Measurements from ENCODE around the gene CIB1.

Gene CIB1

GRCh38 chr15:90213818-90214204 lies 19.9 kb downstream of the CIB1 start:
- DNase-seq = no peak

- no peak for DNase-seq
Measured at GRCh38 chr15:90213122-90213817, 20.5 kb downstream of the CIB1 start.

- no peak for DNase-seq
Measured at GRCh38 chr15:90212221-90213098, 21.3 kb downstream of the CIB1 start.

GRCh38 chr15:90211440-90212143 lies 22.1 kb downstream of the CIB1 start:
- DNase-seq = no peak

GRCh38 chr15:90211009-90211408 lies 22.7 kb downstream of the CIB1 start:
- no peak for DNase-seq

GRCh38 chr15:90210593-90210992 lies 23.1 kb downstream of the CIB1 start:
- DNase-seq = no peak

- no peak for DNase-seq
Measured at GRCh38 chr15:90209591-90209990, 24.1 kb downstream of the CIB1 start.

- DNase-seq = no peak
Measured at GRCh38 chr15:90208356-90208755, 25.4 kb downstream of the CIB1 start.

GRCh38 chr15:90207252-90207651 lies 26.5 kb downstream of the CIB1 start:
- no peak for DNase-seq

- DNase-seq = no peak
Measured at GRCh38 chr15:90205886-90206285, 27.9 kb downstream of the CIB1 start.

GRCh38 chr15:90205050-90205848 lies 28.5 kb downstream of the CIB1 start:
- DNase-seq = no peak

GRCh38 chr15:90203922-90204321 lies 29.8 kb downstream of the CIB1 start:
- DNase-seq = no peak

GRCh38 chr15:90203473-90203872 lies 30.3 kb downstream of the CIB1 start:
- DNase-seq = no peak

GRCh38 chr15:90202929-90203328 lies 30.8 kb downstream of the CIB1 start:
- no peak for DNase-seq

- no peak for DNase-seq
Measured at GRCh38 chr15:90201944-90202375, 31.8 kb downstream of the CIB1 start.

- peak in 1 of 2 donors; percentile 31 for DNase-seq
Measured at GRCh38 chr15:90201130-90201943, 32.4 kb downstream of the CIB1 start, which contains the start of gene SEMA4B. Gene SEMA4B, plus strand, starts transcription at chr15:90201330. Its CDS starts 249 bp downstream, at chr15:90201579.

- DNase-seq = no peak
Measured at GRCh38 chr15:90200534-90201129, 33.1 kb downstream of the CIB1 start.

GRCh38 chr15:90194655-90195054 lies 39.1 kb downstream of the CIB1 start:
- DNase-seq = no peak

- DNase-seq = peak in 1 of 2 donors; percentile 47
Measured at GRCh38 chr15:90192961-90193786, 40.6 kb downstream of the CIB1 start.
